Measurements from ENCODE around the gene GDPD3.
A peak's percentile ranks its signal among the peaks of the same experiment; 100 is the strongest.

The GDPD3 gene

GRCh38 chr16:30065102-30065942 is 48.0 kb downstream of the GDPD3 start, which contains the start of gene ALDOA:
TSS of gene ALDOA (plus strand) at chr16:30065760. CDS start at chr16:30066898, 1,138 bp downstream.
- H4K20me1 ChIP-seq = peaks cover 46 to 47% (median 47%) of the 10 kb centered on the region in 11 experiments

DNA sequence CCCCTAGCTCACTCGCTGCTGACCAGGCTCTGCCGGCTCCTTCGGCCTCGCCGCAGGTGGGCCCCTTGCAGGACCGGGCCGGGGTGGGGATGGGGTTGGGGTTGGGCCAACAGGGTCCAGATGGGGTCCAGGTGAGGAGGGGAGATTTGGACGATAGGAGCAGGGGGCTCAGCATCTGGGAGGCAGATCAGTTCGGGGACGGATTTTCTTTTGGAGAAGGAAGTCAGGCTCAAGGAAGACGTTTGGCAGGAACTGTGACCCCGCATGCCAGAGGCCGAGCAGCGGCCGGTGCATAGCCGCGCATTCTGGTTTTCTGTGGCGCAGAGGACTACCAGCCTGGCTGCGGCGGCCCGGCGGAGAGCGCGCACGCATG is 48.6 kb downstream of the GDPD3 start:
- peaks cover 45 to 65% (median 58%) of the 10 kb centered on the region in 10 experiments for H3K4me1 ChIP-seq
- H3K9ac ChIP-seq = peak overlapping the region; percentile 88 to 97 (median 93)
- H3K27me3 ChIP-seq = no peaks in the 10 kb centered on the region
- no peaks in the 10 kb centered on the region for H3K9me3 ChIP-seq (replicated peaks in 1 of 11)
- no peak for TF ChIP-seq Cebpa-rat (IDR thresholded peaks at IDR 0.05)
- H3K4me3 ChIP-seq = peak overlapping the region; percentile 86 to 99 (median 98)
- peak overlapping the region; percentile 88 to 99 (median 94) for H3K4me2 ChIP-seq
- peaks cover 40 to 41% (median 41%) of the 10 kb centered on the region in 11 experiments for H4K20me1 ChIP-seq
- peak overlapping the region; percentile 70 to 98 (median 94) for H3K27ac ChIP-seq
- H3K36me3 ChIP-seq = peaks cover 38 to 49% (median 40%) of the 10 kb centered on the region in 11 experiments

More at GRCh38 chr16:30065102-30065942, 48.0 kb downstream of the GDPD3 start, which contains the start of gene ALDOA:
- Histone ChIP-seq H3K36me3 (peaks cover 42 to 49% (median 45%) of the 10 kb centered on the region in 11 experiments), H3K9ac (peak within 1 kb of the TSS; percentile 90 to 97 (median 93)), H3K4me1 (peaks cover 51 to 68% (median 63%) of the 10 kb centered on the region in 10 experiments), H3K27ac (peak within 1 kb of the TSS; percentile 78 to 98 (median 94)), H3K27me3 (no peaks in the 10 kb centered on the region), H3K4me3 (peak within 1 kb of the TSS; percentile 86 to 99 (median 98)), H3K9me3 (replicated peaks in 1 of 11) (no peaks in the 10 kb centered on the region), H3K4me2 (peak within 1 kb of the TSS; percentile 97 to 99 (median 99))
- TF ChIP-seq Cebpa-rat (IDR thresholded peaks at IDR 0.05) = no peak

- peak overlapping the region; percentile 70 to 98 (median 94) for H3K27ac ChIP-seq
- no peak for TF ChIP-seq Cebpa-rat (IDR thresholded peaks at IDR 0.05)
- H4K20me1 ChIP-seq = peaks cover 34 to 35% (median 35%) of the 10 kb centered on the region in 11 experiments
- H3K4me3 ChIP-seq = peak overlapping the region; percentile 86 to 99 (median 98)
- peaks cover 39 to 59% (median 52%) of the 10 kb centered on the region in 10 experiments for H3K4me1 ChIP-seq
- peak overlapping the region; percentile 88 to 99 (median 94) for H3K4me2 ChIP-seq
- peak overlapping the region; percentile 88 to 97 (median 93) for H3K9ac ChIP-seq
- no peaks in the 10 kb centered on the region for H3K9me3 ChIP-seq (replicated peaks in 1 of 11)
- H3K27me3 ChIP-seq = no peaks in the 10 kb centered on the region
- H3K36me3 ChIP-seq = peaks cover 32 to 44% (median 39%) of the 10 kb centered on the region in 11 experiments
Observed at GRCh38 chr16:30063893-30064728, 49.2 kb downstream of the GDPD3 start.

- Histone ChIP-seq H3K4me3 (peak overlapping the region; percentile 86 to 99 (median 98)), H3K27ac (peak overlapping the region; percentile 70 to 98 (median 94)), H3K9me3 (replicated peaks in 1 of 11) (no peaks in the 10 kb centered on the region), H3K9ac (peak overlapping the region; percentile 88 to 97 (median 93)), H4K20me1 (peaks cover 27 to 28% (median 28%) of the 10 kb centered on the region in 11 experiments), H3K27me3 (no peaks in the 10 kb centered on the region), H3K4me2 (peak overlapping the region; percentile 88 to 99 (median 94)), H3K36me3 (peaks cover 24 to 37% (median 31%) of the 10 kb centered on the region in 11 experiments), H3K4me1 (peaks cover 32 to 52% (median 45%) of the 10 kb centered on the region in 10 experiments)
- TF ChIP-seq Cebpa-rat (IDR thresholded peaks at IDR 0.05) = no peak
Observed at GRCh38 chr16:30063278-30063892, 50.0 kb downstream of the GDPD3 start.

DNA sequence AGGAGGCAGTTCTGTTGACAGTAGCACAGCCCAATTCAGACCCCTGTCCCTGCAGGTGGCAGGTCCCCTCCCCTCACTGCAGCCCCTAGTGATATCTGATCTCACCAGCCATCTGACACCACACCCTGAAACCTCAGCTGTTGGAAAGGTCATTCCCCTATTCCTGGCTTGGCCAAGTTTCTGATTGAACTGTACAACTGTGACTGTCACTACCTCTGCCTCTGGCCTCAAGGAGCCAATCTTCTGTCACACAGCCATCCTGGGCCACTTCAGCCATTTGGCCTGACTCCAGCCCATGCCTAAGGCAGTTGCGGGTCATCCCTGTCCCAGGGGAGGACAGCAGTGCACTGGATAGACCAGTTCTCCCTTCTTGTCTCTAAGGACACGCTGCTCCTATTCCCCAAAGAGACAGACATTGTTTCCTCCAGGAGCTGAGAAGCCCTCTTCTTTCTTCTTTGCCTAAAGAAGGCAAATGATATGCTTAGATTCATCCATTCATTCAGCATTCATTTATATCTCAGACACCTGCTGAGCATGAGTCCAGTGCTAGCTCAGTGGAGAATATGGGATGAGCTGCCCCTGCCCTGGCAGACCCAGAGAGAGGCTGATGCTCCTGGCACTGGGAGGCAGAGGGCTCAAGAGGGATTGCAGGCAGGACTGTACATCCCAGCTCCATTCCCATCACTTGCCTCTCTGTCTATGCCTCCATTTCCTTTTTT is 52.3 kb downstream of the GDPD3 start:
- no peaks in the 10 kb centered on the region for H3K27me3 ChIP-seq
- H3K9me3 ChIP-seq (replicated peaks in 1 of 11) = no peaks in the 10 kb centered on the region
- TF ChIP-seq Cebpa-rat (IDR thresholded peaks at IDR 0.05) = no peak
- peaks cover 15 to 33% (median 27%) of the 10 kb centered on the region in 10 experiments for H3K4me1 ChIP-seq
- 0 out of 22 replicates have a peak overlapping the region, but pooled peaks of 3 of the 11 experiments have one; percentile 11 to 19 (median 12) for H3K9ac ChIP-seq
- H3K36me3 ChIP-seq = peaks cover under 1 to 13% (median 9%) of the 10 kb centered on the region in 11 experiments; a peak in 13 of 22 replicates
- peak overlapping the region in 8 of 11 experiments; percentile 16 to 60 (median 34); a peak in 11 of 22 replicates for H3K4me2 ChIP-seq
- H3K4me3 ChIP-seq = no peak overlapping the region
- 0 out of 22 replicates have a peak overlapping the region, but pooled peaks of 1 of the 11 experiments have one; percentile 14 for H3K27ac ChIP-seq
- H4K20me1 ChIP-seq = peaks cover 3 to 4% (median 4%) of the 10 kb centered on the region in 11 experiments; a peak in 21 of 22 replicates

DNA sequence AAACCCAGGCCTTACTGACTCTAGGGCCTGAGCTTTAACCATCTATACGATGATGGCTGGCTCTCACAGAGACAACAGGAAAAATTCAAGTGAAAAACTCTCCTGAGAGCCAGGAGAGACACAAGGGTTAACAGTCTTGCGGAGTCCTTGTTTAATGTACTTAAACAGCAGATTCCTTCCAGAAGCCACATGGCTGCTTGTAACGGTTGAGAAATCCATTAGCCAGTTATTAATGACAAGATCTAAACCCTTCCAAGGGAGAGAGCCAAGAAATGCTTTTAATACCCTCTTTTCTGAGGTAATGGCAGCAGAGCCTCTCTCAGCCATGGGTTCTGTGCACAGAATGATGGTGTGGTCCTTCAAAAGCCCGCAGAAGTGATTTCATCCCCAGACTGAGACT is 53.0 kb downstream of the GDPD3 start:
- peaks cover 15 to 34% (median 27%) of the 10 kb centered on the region in 10 experiments for H3K4me1 ChIP-seq
- H3K9ac ChIP-seq = no peak overlapping the region
- no peaks in the 10 kb centered on the region; a peak in 1 of 22 replicates for H4K20me1 ChIP-seq
- no peaks in the 10 kb centered on the region for H3K27me3 ChIP-seq
- peak overlapping the region in 7 of 11 experiments; percentile 30 to 60 (median 35); a peak in 10 of 22 replicates for H3K4me2 ChIP-seq
- H3K36me3 ChIP-seq = peaks cover 0 to 13% (median 7%) of the 10 kb centered on the region in 11 experiments; a peak in 5 of 22 replicates
- TF ChIP-seq Cebpa-rat (IDR thresholded peaks at IDR 0.05) = no peak
- H3K27ac ChIP-seq = 0 out of 22 replicates have a peak overlapping the region, but pooled peaks of 1 of the 11 experiments have one; percentile 14
- no peak overlapping the region for H3K4me3 ChIP-seq
- H3K9me3 ChIP-seq (replicated peaks in 1 of 11) = no peaks in the 10 kb centered on the region

DNA sequence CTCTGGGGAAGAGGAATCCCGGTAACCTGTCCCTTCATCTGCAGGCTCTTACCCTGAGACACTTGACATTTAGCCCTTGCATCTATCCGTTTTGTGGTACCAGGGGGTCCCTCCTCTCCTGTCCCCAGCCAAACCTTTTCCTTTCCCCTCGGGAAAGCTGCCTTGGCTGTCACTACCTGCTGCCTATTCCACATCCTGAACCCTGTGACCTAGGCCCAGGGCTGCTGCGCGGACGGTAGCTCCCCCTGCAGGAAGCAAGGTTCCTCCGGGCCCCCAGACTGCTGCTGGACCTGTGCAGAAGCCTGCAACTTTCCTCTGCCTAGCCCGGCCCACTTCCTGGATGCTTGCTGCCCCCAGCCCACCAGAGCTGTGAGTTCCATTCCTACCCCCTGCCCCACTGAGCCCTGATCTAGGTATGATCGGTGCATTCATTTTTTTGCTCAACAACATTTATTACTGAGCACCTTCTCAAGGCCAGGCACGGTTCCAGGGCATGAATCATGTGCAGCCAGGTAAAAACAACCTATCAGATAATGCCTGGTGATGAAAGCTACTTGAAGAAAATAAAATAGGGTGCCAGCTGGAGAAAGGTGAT is 58.3 kb downstream of the GDPD3 start:
- peak overlapping the region in 7 of 11 experiments; percentile 91 to 99 (median 97); a peak in 3 of 22 replicates for H3K4me2 ChIP-seq
- no peak overlapping the region for H3K4me3 ChIP-seq
- H3K4me1 ChIP-seq = peaks cover 18 to 41% (median 37%) of the 10 kb centered on the region in 10 experiments
- H3K36me3 ChIP-seq = peaks cover 0 to 12% (median 5%) of the 10 kb centered on the region in 11 experiments; a peak in 5 of 22 replicates
- H3K9me3 ChIP-seq (replicated peaks in 1 of 11) = no peaks in the 10 kb centered on the region
- TF ChIP-seq Cebpa-rat (IDR thresholded peaks at IDR 0.05) = no peak
- no peaks in the 10 kb centered on the region; a peak in 1 of 22 replicates for H4K20me1 ChIP-seq
- no peak overlapping the region for H3K27ac ChIP-seq
- peak overlapping the region in 6 of 11 experiments; percentile 7 to 85 (median 38); a peak in 6 of 22 replicates for H3K9ac ChIP-seq
- H3K27me3 ChIP-seq = no peaks in the 10 kb centered on the region
